ENCODE results near the gene GYG2.
A peak's percentile ranks its signal among the peaks of the same experiment; 100 is the strongest.
"Not testable (repeated sequence)": the region's sequence is repeated elsewhere in the genome, so short reads cannot be mapped to it uniquely, and the experiment has no call there.

GRCh38 chrX:2812161-2812907 is 16.4 kb upstream of the GYG2 start:
- not testable (repeated sequence) for TF ChIP-seq GATA2 (CRISPR knock-in tag; IDR thresholded peaks at IDR 0.05); TAF1 (IDR thresholded peaks at IDR 0.05; ENCODE audit: borderline replicate concordance, low read depth, low read length)
- TF ChIP-seq CTCF (IDR thresholded peaks at IDR 0.05): peak; percentile 79

All from SK-N-SH (cell line).